HepG2 (cell line): ENCODE data around the gene ARMC8. TPM values are rescaled to one million over a fixed set of nuclear protein-coding genes. Genes with fewer than 3 reads are reported as not detected.
A peak's percentile ranks its signal among the peaks of the same experiment; 100 is the strongest.

Experiments used
- ATAC-seq: fragments of 200-7000 bp; cut with Tn5 transposase; 3 replicates; pipeline ENCODE4 v1.9.1; 2020; ENCODE audit warnings: mild to moderate bottlenecking, moderate library complexity
- BruUV-seq: library from RNA; stranded (reverse); fragments of 400-500 nt; replicated peaks from 2 replicates; lab custom pipeline; 2021; lab: Mats Ljungman, UMichigan
- CTCF ChIA-PET: fragments of 300-600 bp; formaldehyde crosslinking; extraction: SDS; loops from one replicate; lab custom pipeline; 2021; ENCODE audit warnings: low total read pairs, inconsistent platforms, low intra/inter-chr PET ratio; lab: Yijun Ruan, JAX
- POLR2A ChIA-PET: fragments of 350-600 bp; sonication (Branson Sonifier 250); formaldehyde crosslinking; loops from one replicate; lab custom pipeline; 2020; ENCODE audit warnings: antibody characterized with exemption, inconsistent platforms; lab: Yijun Ruan, JAX
- DNase-seq: peaks from one replicate; pipeline ENCODE4 v3.0.0-alpha.2; 2015; ENCODE audit warnings: low spot score
- FAIRE-seq: peaks from 3 replicates; lab custom pipeline; 2011; peaks lifted over from hg19 to GRCh38; lab: Jason Lieb, UNC
- H2AFZ ChIP-seq: one replicate; pipeline ENCODE4 v1.6.1; 2011; ENCODE audit warnings: low read length, inconsistent platforms
- H3K27ac ChIP-seq: fragments of 300-600 bp; 3 replicates; pipeline ENCODE4 v1.8.0; 2011; ENCODE audit warnings: mixed run types, mild to moderate bottlenecking, mixed read lengths, low read length, inconsistent platforms; ENCODE audit not compliant: insufficient read depth; ENCODE audit errors: extremely low read length
- H3K27me3 ChIP-seq, 2 experiments: fragments of 200-600 bp in 1 of 2; 2 replicates in 1 of 2; 3 replicates in 1 of 2; pipeline versions ENCODE4 v1.6.0 to v1.8.0; 2011; ENCODE audit warnings: low read length in 2 of 2, mild to moderate bottlenecking in 2 of 2, moderate library complexity in 2 of 2, inconsistent platforms in 1 of 2; ENCODE audit not compliant: insufficient read depth in 2 of 2, control insufficient read depth in 1 of 2
- H3K36me3 ChIP-seq, 2 experiments: fragments of 200-600 bp in 1 of 2; replicated peaks in 1 of 2; 2 replicates in 1 of 2; 3 replicates in 1 of 2; pipeline versions ENCODE4 v1.5.1 to v1.8.0; 2011; ENCODE audit warnings: low read length in 2 of 2, inconsistent platforms in 1 of 2; ENCODE audit not compliant: insufficient read depth in 2 of 2, control insufficient read depth in 1 of 2
- H3K4me1 ChIP-seq: 2 replicates; pipeline ENCODE4 v1.5.1; 2012; ENCODE audit warnings: low read length, inconsistent platforms; ENCODE audit not compliant: insufficient read depth
- H3K4me2 ChIP-seq: 2 replicates; pipeline ENCODE4 v1.6.0; 2011; ENCODE audit warnings: low read depth, low read length, inconsistent platforms
- H3K4me3 ChIP-seq, 3 experiments: fragments of 200-600 bp in 1 of 3; sonication (generic), shearing (Covaris generic) in 1 of 3; replicated peaks in 1 of 3; 2 replicates each; pipeline ENCODE4 v1.5.1; 2011 to 2016; ENCODE audit warnings: low read length in 3 of 3, inconsistent platforms in 2 of 3, low read depth in 2 of 3, mild to moderate bottlenecking in 2 of 3, control low read depth in 1 of 3, mixed read lengths in 1 of 3; ENCODE audit not compliant: insufficient read depth in 1 of 3
- H3K79me2 ChIP-seq: one replicate; pipeline ENCODE4 v1.6.1; 2011; ENCODE audit warnings: low read length, inconsistent platforms; ENCODE audit not compliant: insufficient read depth
- H3K9ac ChIP-seq: 2 replicates; pipeline ENCODE4 v1.6.0; 2011; ENCODE audit warnings: mild to moderate bottlenecking, low read depth, low read length, inconsistent platforms; ENCODE audit not compliant: insufficient read depth
- H3K9me3 ChIP-seq: 2 replicates; pipeline ENCODE4 v1.5.1; 2012; ENCODE audit warnings: mild to moderate bottlenecking, low read length
- H4K20me1 ChIP-seq: 2 replicates; pipeline ENCODE4 v1.6.0; 2011; ENCODE audit warnings: inconsistent platforms, mild to moderate bottlenecking, low read length, moderate library complexity; ENCODE audit not compliant: insufficient read depth
- ARID3A ChIP-seq: IDR thresholded peaks from 2 replicates; pipeline ENCODE4 v1.6.1; 2012; ENCODE audit warnings: low read depth, low read length, improper control_type of control experiment
- CTCF ChIP-seq: sonication (generic); formaldehyde crosslinking; IDR thresholded peaks from 2 replicates; pipeline ENCODE4 v1.5.0; 2020; ENCODE audit warnings: mild to moderate bottlenecking, missing genetic modification reagents, moderate library complexity
- GABPA ChIP-seq, 2 experiments: IDR thresholded peaks; 2 replicates each; pipeline ENCODE4 v1.6.1; 2011 to 2016; ENCODE audit warnings: low read depth in 2 of 2, low read length in 1 of 2, missing biosample characterization in 1 of 2, missing genetic modification characterization in 1 of 2
- HMGXB4 ChIP-seq, 2 experiments: sonication (generic) in 1 of 2; formaldehyde crosslinking in 1 of 2; IDR thresholded peaks; 2 replicates each; pipeline versions ENCODE4 v1.4.0 to v1.6.1; 2018 to 2020; ENCODE audit warnings: missing genetic modification reagents in 2 of 2, borderline replicate concordance in 1 of 2, low read depth in 1 of 2, mild to moderate bottlenecking in 1 of 2, missing biosample characterization in 1 of 2
- MIXL1 ChIP-seq: IDR thresholded peaks from 2 replicates; pipeline ENCODE4 v1.6.1; 2016
- MXD3 ChIP-seq: IDR thresholded peaks from 2 replicates; pipeline ENCODE4 v1.6.1; 2016; ENCODE audit warnings: mild to moderate bottlenecking, missing biosample characterization, missing genetic modification reagents
- NONO ChIP-seq, 2 experiments: fragments of 450-650 bp in 1 of 2; sonication (generic) in 1 of 2; formaldehyde crosslinking in 1 of 2; IDR thresholded peaks in 1 of 2; conservative IDR thresholded peaks in 1 of 2; 2 replicates each; pipeline versions ENCODE4 v1.6.1 to v1.8.0; 2017 to 2022; ENCODE audit warnings: mild to moderate bottlenecking in 1 of 2, missing genetic modification reagents in 1 of 2, moderate library complexity in 1 of 2
- RAD21 ChIP-seq: fragments of 450-650 bp; formaldehyde crosslinking; IDR thresholded peaks from 2 replicates; pipeline ENCODE4 v1.5.0; 2020; ENCODE audit warnings: mild to moderate bottlenecking
- RBM22 ChIP-seq: fragments of 200-400 bp; formaldehyde crosslinking; optimal IDR thresholded peaks from 2 replicates; pipeline ENCODE3; 2017; ENCODE audit warnings: mild to moderate bottlenecking, low read length, moderate library complexity
- SMC3 ChIP-seq: IDR thresholded peaks from 2 replicates; pipeline ENCODE4 v1.6.1; 2011; ENCODE audit warnings: low read length, improper control_type of control experiment
- STAG1 ChIP-seq: sonication (generic); formaldehyde crosslinking; IDR thresholded peaks from 2 replicates; pipeline ENCODE4 v1.4.0; 2020; ENCODE audit warnings: missing genetic modification reagents
- TRIM24 ChIP-seq: sonication (generic); formaldehyde crosslinking; IDR thresholded peaks from 2 replicates; pipeline ENCODE4 v1.8.0; 2022; ENCODE audit warnings: mild to moderate bottlenecking, missing genetic modification reagents
- ZKSCAN5 ChIP-seq: sonication (generic); formaldehyde crosslinking; IDR thresholded peaks from 2 replicates; pipeline ENCODE4 v1.5.1; 2020; ENCODE audit warnings: mild to moderate bottlenecking, missing genetic modification reagents
- ZNF883 ChIP-seq: sonication (generic); formaldehyde crosslinking; IDR thresholded peaks from 2 replicates; pipeline ENCODE4 v1.5.1; 2020; ENCODE audit warnings: mild to moderate bottlenecking, missing genetic modification reagents; ENCODE audit errors: not compliant biosample characterization
- WGBS: methylation state at CpG from one replicate; pipeline ENCODE4 v1.1.6; 2017; ENCODE audit warnings: low lambda C conversion rate; 5-methylcytosine and 5-hydroxymethylcytosine counted together
- in situ Hi-C: cut with HindIII; loops from 2 replicates; pipeline ENCODE4 v1.10.0; 2017; ENCODE audit warnings: low pct_unique_long_range_greater_than_20kb; ENCODE audit not compliant: extremely low pct_ligation_motif_present
- intact Hi-C: fragments of 100-400 bp; cut with micrococcal nuclease; formaldehyde crosslinking; loops from one replicate; pipeline ENCODE4 v1.10.0; 2022; ENCODE audit not compliant: unreplicated experiment
- polyA plus RNA-seq, 8 experiments: library from polyadenylated mRNA; depleted of rRNA in 3 of 8; stranded (reverse) in 7 of 8; unstranded in 1 of 8; fragments of >200 nt; fragmentation: Illumina TruSeq in 4 of 8; extraction: Trizol in 4 of 8; gene quantifications; 2 replicates each; pipeline versions ENCODE4 v1.2.1 to v1.2.3, GENCODE V29; 2011 to 2016; ENCODE audit warnings: low read depth in 4 of 8, missing spikeins in 1 of 8, mixed read lengths in 1 of 8; ENCODE audit not compliant: insufficient read depth in 1 of 8
- total RNA-seq, 5 experiments: library from RNA; depleted of rRNA; stranded (reverse); fragments of >200 nt; fragmentation: Illumina TruSeq; extraction: Trizol; gene quantifications; 2 replicates each; pipeline ENCODE4 v1.2.3, GENCODE V29; 2016; ENCODE audit warnings: low read depth in 1 of 5

Gene ARMC8
- total and polyA plus RNA-seq, 2 of the 13 experiments (the other 11 are each of a cell fraction or from before 2014, with no cell fraction given): 38.9 to 55.3 TPM

GRCh38 chr3:138174421-138175131, 12.5 kb upstream of the ARMC8 start, which contains the start of gene DBR1 (continued):
- TF ChIP-seq TRIM24 (CRISPR knock-in tag): no peak
- TF ChIP-seq MXD3: 0 out of 2 replicates have a peak, but pooled peaks have one; percentile 63
- TF ChIP-seq ZNF883 (CRISPR knock-in tag): no peak

- CTCF ChIA-PET: no interaction called here
- Histone ChIP-seq H3K9ac (no peak overlapping the region), H3K9me3 (no peaks in the 10 kb centered on the region), H3K4me3 (no peak overlapping the region), H3K36me3 (no peaks in the 10 kb centered on the region), H2AFZ (no peak overlapping the region), H3K27ac (no peak overlapping the region), H3K4me1 (peaks cover 23% of the 10 kb centered on the region), H3K4me2 (no peak overlapping the region), H4K20me1 (no peaks in the 10 kb centered on the region), H3K27me3 (peaks cover 0 to 2% of the 10 kb centered on the region in 2 experiments; a peak in 2 of 5 replicates), H3K79me2 (no peaks in the 10 kb centered on the region)
- TF ChIP-seq MIXL1 (peak; percentile 34; the same call in 1 of the 2 replicates), CTCF (CRISPR knock-in tag) (peak; percentile 81), SMC3 (peak; percentile 50), ZKSCAN5 (no peak), STAG1 (CRISPR knock-in tag) (peak; percentile 82), RAD21 (CRISPR knock-in tag) (peak; percentile 52; the same call in 1 of the 2 replicates), RBM22 (no peak), GABPA (IDR thresholded peaks at IDR 0.05; ENCODE audit: low read depth, low read length) (no peak), GABPA (CRISPR knock-in tag; IDR thresholded peaks at IDR 0.05; ENCODE audit: low read depth) (no peak), ARID3A (peak; percentile 72; the same call in 1 of the 2 replicates), HMGXB4 (CRISPR knock-in tag; IDR thresholded peaks at IDR 0.05; ENCODE audit: borderline replicate concordance in 1 of 2, low read depth in 1 of 2) (0 out of 4 replicates have a peak, but pooled peaks of 1 of the 2 experiments have one; percentile 34), NONO (IDR thresholded peaks at IDR 0.05) (no peak), NONO (CRISPR knock-in tag; conservative IDR thresholded peaks at IDR 0.05) (no peak)
- intact Hi-C loops (loop anchor here (1.0 to 10.0 kb wide), 2 partner anchors 149 to 244 kb away; partner anchors contain the start of gene NME9), in situ Hi-C loops (loop anchor here (10.0 kb wide), 1 partner anchor 144 kb away; the partner anchor contains the start of gene NME9)
- FAIRE-seq: peak; percentile 4
- peak; percentile 50 for DNase-seq
- peak; percentile 93 for ATAC-seq
- POLR2A ChIA-PET: no interaction called here
- 3% methylated on average over 2 of the region's 2 CpGs for WGBS
- no TSS peak for BruUV-seq
Measured at GRCh38 chr3:138180375-138181029, 6.6 kb upstream of the ARMC8 start.
